ENCODE measurements around the gene OR10AD1. TPM values are rescaled to one million over a fixed set of nuclear protein-coding genes. Genes with fewer than 3 reads are reported as not detected.
"Not testable (repeated sequence)": the region's sequence is repeated elsewhere in the genome, so short reads cannot be mapped to it uniquely, and the experiment has no call there.

OR10AD1 gene, protein sequence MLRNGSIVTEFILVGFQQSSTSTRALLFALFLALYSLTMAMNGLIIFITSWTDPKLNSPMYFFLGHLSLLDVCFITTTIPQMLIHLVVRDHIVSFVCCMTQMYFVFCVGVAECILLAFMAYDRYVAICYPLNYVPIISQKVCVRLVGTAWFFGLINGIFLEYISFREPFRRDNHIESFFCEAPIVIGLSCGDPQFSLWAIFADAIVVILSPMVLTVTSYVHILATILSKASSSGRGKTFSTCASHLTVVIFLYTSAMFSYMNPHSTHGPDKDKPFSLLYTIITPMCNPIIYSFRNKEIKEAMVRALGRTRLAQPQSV
- polyA plus RNA-seq (ENCODE audit: insufficient read length in 10 of 10): under 1 TPM in 4 of 10 donors, not detected in 6; 0.12 to 0.65 (median 0.19) TPM
- long read RNA-seq, donor 1: 0 reads
- long read RNA-seq, donor 2: 0 reads
- long read RNA-seq, donor 3: 0 reads
- long read RNA-seq, donor 4: 0 reads
- long read RNA-seq, donor 5: 0 reads
- long read RNA-seq, donor 6: 0 reads
- long read RNA-seq, donor 7: 0 reads
- long read RNA-seq, donor 8: 0 reads
- long read RNA-seq, donor 9: 0 reads

DNA sequence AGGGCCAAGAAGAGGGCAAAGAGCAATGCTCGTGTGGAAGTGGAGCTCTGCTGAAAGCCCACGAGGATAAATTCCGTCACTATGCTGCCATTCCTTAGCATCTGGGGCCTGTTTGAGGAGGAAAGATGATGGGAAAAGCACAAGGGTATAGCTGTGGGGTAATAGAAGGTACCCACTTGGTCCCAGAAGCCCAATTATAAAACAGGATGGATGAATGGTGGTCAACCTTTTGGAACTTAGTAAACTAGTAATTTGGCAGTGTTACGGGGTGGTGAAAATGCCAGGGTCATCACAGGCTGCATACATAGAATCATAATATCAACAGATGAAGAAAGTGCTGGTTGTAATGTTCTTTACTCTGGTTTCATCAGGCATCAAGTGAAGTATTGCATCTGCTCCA is at the start of gene OR10AD1:
TSS of gene OR10AD1 (minus strand) at position 101 of the 400 bp plus-strand sequence. CDS start at position 101, 0 bp downstream.
- DNase-seq: no peak

GRCh38 chr12:48247181-48247966 is 44.3 kb upstream of the OR10AD1 start:
- DNase-seq: no peak

GRCh38 chr12:48237162-48237561 is 34.1 kb upstream of the OR10AD1 start:
- no peak for DNase-seq

- DNase-seq: no peak
These were observed 32.8 kb upstream of the OR10AD1 start for GRCh38 chr12:48235796-48236333.

DNA sequence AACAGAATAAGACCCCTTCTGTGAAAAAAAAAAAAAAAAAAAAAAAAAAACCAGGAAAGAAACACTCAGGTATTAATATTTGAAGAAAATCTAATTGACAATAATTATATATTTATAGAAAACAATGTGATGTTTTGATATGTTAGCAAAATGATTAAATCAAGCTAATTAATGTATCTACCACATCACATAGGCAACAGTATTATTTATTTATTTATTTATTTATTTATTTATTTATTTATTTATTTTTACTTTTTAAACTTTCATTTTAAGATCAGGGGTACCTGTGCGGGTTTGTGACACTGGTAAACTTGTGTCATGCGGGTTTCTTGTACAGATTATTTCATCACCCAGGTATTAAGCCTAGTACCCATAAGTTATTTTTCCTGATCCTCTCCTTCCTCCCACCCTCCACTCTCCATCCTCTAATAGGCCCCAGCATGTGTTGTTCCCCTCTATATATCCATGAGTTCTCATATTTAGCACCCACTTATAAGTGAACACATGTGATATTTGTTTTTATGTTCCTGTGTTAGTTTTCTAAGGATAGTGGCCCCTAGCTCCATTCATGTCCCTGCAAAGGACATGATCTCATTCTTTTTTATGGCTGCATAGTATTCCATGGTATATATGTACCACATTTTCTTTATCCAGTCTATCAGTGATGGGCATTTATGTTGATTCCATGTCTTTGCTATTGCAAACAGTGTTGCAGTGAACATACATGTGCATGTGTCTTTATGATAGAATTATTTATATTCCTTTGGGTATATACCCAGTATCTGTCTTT is 28.3 kb upstream of the OR10AD1 start:
- DNase-seq: not testable (repeated sequence)

GRCh38 chr12:48224533-48224932 is 21.4 kb upstream of the OR10AD1 start:
- DNase-seq: not testable (repeated sequence)

- no peak for DNase-seq
These were observed 18.6 kb upstream of the OR10AD1 start for GRCh38 chr12:48221645-48222044.

DNA sequence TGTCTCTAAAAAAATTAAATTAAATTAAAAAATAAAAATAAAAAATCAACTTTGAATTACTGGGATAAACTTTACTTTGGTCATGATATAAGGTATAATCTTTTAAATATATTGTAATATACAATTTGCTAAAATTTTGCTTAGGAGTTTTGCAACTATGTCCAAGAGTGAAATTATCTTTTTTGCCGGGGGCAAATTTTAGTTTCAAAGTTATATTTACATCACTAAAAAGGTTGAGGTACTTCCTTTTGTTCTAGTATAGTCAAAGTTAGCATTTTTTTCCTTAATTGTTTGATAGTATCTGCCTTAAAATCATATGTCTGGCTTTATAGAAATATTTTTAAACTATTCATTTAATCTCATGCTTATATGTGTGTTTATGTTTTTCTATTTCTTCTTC is 17.6 kb upstream of the OR10AD1 start:
- no peak for DNase-seq

- DNase-seq: no peak
These were observed 16.5 kb upstream of the OR10AD1 start for GRCh38 chr12:48219631-48220030.

GRCh38 chr12:48216785-48217184 is 13.7 kb upstream of the OR10AD1 start:
- no peak for DNase-seq

DNA sequence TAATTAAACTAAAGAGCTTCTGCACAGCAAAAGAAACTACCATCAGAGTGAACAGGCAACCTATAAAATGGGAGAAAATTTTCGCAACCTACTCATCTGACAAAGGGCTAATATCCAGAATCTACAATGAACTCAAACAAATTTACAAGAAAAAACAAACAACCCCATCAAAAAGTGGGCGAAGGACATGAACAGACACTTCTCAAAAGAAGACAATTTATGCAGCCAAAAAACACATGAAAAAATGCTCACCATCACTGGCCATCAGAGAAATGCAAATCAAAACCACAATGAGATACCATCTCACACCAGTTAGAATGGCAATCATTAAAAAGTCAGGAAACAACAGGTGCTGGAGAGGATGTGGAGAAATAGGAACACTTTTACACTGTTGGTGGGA is 6.4 kb upstream of the OR10AD1 start:
- DNase-seq: not testable (repeated sequence)

DNA sequence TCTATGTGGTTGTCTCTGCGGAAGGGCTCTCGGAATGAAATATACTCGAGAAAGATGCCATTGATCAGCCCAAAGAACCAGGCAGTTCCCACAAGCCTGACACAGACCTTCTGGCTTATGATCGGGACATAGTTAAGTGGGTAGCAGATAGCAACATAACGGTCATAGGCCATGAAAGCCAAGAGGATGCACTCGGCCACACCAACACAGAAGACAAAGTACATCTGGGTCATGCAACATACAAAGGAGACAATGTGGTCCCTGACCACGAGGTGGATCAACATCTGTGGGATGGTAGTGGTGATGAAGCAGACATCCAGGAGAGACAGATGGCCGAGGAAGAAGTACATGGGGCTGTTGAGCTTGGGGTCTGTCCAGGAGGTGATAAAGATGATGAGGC is 326 bp downstream of the OR10AD1 start:
- DNase-seq: no peak

GRCh38 chr12:48201516-48201915 is 1.6 kb downstream of the OR10AD1 start:
- no peak for DNase-seq

DNA sequence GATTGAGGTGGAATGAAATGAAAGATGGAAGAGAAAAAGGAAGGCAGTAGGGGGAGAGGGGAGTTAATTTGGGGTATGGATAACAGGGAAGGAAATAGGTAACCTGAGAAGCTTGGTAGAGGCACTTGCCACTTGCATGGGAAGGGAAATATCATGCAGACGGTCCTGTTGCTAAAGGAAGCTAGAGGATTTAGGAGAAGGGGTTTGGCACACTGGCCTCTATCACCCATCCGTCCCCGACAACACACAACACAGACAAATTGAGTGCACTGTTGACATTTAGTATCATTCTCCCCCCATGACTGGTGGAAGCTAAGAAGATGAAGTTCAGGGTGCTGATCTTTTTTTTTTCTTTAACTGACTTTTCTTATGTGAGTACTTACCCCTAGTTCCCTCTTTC is 2.0 kb downstream of the OR10AD1 start:
- DNase-seq: no peak

- peak in 1 of 3 donors; percentile 28 for DNase-seq
These were observed 3.3 kb downstream of the OR10AD1 start for GRCh38 chr12:48199774-48200221.

DNA sequence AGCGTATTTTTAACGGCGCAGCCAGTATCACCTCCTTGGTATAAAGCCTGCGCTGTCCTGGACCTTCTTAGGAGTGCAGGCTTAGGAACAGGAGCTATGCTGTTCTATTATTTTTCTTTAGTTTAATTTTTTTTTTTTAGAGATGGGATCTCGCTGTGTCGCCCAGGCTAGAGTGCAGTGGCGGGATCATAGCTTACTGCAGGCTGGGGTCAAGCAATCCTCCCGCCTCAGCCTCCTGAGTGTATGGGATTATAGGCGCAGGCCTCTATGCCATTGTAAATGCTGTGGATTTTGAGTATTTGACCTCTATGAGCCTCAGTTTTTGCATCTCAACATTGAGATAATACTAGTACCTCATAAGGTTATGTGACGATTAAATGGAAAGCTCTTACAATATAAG is 4.1 kb downstream of the OR10AD1 start:
- DNase-seq: no peak

DNA sequence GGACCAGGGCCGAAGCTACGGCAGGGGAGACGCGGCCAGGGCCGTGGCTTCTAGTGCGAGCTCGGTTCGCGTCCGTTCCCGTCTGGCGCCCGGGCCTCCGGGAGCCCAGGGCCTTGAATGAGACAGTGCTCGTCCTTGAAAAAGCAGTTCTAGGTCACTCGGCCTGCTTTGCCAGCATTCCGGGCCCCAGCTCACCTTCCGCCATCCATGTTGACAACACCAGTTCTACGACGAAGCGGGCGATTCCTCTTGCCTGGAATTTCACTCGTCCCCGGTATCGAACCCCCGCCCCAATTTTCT is 4.5 kb downstream of the OR10AD1 start:
- DNase-seq: no peak

DNA sequence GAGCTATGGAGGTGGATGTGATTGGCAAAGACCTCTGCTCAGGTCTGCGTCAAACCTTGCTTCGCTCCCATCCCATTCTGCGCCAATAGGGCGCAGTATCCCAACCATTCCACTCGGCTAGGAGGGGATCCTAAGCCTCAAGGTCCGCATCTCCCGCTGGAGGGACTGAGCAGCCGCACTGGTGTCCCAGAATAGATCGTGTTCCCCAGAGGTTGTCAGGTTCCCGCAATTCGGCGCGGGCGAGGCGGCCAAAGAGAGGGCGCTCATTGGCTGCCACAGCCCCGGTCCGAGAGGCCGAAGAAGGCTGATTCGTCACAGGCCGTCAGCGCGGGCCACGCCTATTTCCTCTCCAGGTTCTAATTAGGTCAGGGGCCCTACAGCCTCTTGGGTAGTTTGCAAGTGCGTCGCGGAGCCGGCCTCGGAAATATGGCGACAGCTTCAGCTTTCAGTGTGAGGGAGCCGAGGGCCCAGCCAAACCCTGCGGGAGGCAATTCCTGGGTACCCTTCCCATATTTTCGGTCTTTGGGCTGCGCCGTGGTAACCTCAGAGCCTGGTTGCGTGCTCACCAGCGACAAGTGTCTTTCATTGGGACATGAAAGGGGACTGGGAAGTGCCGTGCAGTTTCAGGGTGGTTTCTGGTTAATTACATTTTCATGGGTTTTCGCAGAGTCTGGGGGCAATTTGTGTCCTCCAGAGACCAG is 5.0 kb downstream of the OR10AD1 start:
- DNase-seq: peak; percentile 93 to 96 (median 94)

DNA sequence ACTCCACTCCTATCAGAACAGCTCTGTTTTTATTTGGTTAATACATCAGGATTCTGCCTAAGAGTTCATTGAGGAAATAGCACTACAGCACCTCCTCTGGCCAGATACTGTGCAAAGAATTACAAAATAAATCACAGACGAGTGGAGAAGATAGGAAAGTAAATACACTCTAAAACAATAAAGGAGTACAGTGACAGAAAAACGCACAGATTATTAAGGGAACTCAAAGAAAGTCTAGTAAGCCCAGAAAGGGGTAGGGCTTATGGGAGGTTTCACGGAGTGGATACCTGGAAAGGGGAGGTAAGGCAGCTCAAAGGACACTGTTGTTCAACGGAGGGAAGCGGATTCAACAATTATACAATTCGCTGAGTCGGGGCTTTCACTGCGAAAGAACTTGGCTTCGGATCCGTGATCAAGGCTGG is 5.5 kb downstream of the OR10AD1 start:
- DNase-seq: peak in 2 of 3 donors; percentile 40 to 48

GRCh38 chr12:48194799-48195201 is 8.3 kb downstream of the OR10AD1 start:
- peak in 1 of 3 donors; percentile 29 for DNase-seq

DNA sequence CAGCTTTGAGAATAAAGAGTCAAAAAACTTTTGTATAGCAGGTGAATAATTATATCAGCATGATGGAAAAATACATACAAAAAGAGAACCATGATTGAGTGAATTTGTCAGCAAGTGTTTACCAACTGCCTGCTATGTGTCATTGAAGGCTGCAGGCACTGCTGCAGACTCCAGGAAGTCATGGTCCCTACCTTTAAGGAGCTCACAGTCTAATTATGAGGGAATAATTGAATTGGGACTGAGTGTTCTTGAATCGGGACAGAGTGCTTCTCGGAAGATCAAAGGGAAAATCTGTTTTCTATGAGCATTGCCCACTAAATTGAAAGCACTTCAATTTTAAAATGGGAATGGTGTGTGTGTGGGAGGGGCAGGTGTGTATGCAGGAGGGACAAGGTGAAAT is 9.5 kb downstream of the OR10AD1 start:
- DNase-seq: no peak

Measured in muscle of back (tissue), 13 donors.